C4-2B (cell line): ENCODE data around the gene RUNX3.

ENCODE experiments used
- ZFX ChIP-seq: fragments of 450-650 bp; IDR thresholded peaks from 2 replicates; pipeline ENCODE4 v1.6.1; 2017
- TF ChIP-seq, protein P1 (sequence below): fragments of 450-650 bp; conservative IDR thresholded peaks from 2 replicates; pipeline ENCODE4 v1.5.1; 2017; ENCODE audit warnings: mild to moderate bottlenecking

DNA sequence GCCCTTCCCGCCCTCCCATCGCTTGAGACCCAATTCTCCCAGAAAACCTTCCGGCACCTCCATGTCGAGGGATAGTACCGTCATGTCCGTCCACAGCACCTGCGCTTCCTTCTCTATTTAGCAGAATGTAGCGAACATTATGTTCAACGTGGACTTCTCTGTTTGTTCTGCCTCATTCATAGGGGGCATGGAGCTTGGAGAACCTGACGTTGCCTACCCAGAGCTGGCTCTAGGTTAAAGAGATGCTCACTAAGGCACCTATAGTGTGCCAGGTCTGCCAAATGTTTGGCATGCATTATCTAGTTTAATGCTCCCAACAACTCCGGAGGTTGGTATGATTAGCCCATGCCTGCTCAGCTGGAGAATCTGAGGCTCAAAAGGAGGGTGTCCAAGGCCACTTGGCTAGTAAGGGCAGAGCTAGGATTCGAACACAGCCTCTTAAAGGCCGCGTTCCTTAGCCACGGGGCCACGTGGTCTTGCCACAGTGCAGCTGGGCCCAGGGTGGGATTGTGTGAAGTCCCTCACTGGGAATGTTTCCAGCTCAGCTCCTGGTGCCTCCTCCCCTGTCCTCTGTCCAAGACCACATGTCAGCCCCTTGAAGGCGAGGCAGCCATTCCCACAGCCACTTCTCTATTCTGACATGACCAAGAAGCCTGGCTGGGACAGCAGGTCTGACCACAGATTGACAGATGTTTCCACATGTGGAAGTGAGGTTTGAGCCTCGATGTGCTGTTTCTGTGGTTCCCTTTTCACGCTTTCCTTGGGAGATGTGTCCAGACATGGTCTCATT lies 57.8 kb downstream of the RUNX3 start:
- TF ChIP-seq, protein P1, sequence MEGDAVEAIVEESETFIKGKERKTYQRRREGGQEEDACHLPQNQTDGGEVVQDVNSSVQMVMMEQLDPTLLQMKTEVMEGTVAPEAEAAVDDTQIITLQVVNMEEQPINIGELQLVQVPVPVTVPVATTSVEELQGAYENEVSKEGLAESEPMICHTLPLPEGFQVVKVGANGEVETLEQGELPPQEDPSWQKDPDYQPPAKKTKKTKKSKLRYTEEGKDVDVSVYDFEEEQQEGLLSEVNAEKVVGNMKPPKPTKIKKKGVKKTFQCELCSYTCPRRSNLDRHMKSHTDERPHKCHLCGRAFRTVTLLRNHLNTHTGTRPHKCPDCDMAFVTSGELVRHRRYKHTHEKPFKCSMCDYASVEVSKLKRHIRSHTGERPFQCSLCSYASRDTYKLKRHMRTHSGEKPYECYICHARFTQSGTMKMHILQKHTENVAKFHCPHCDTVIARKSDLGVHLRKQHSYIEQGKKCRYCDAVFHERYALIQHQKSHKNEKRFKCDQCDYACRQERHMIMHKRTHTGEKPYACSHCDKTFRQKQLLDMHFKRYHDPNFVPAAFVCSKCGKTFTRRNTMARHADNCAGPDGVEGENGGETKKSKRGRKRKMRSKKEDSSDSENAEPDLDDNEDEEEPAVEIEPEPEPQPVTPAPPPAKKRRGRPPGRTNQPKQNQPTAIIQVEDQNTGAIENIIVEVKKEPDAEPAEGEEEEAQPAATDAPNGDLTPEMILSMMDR = no peak
- TF ChIP-seq ZFX = no peak
